K562 (cell line): Measurements from ENCODE around the gene SLC15A1. TPM values are rescaled to one million over a fixed set of nuclear protein-coding genes. Genes with fewer than 3 reads are reported as not detected.

Source experiments
- ATAC-seq: fragments of 200-7000 bp; cut with Tn5 transposase; 3 replicates; pipeline ENCODE4 v1.9.1; 2020; ENCODE audit warnings: moderate library complexity
- BruUV-seq: library from RNA; stranded (reverse); fragments of 400-500 nt; replicated peaks from 2 replicates; lab custom pipeline; 2021; lab: Mats Ljungman, UMichigan
- CTCF ChIA-PET: fragments of 300-600 bp; formaldehyde crosslinking; extraction: SDS; loops from one replicate; lab custom pipeline; 2021; ENCODE audit warnings: low intra/inter-chr PET ratio; lab: Yijun Ruan, JAX
- POLR2A ChIA-PET: fragments of 300-600, 350-650 bp; sonication (Branson Sonifier 250); formaldehyde crosslinking; extraction: SDS; loops from one replicate; lab custom pipeline; 2021; ENCODE audit warnings: antibody characterized with exemption, inconsistent platforms; lab: Yijun Ruan, JAX
- DNase-seq, 4 experiments: peaks; one replicate each; pipeline versions ENCODE4 v3.0.0 to v3.0.0-alpha.2; 2011 to 2018; ENCODE audit warnings: low spot score in 3 of 4, mixed read lengths in 3 of 4; ENCODE audit errors: extremely low read depth in 1 of 4
- FAIRE-seq: peaks from 2 replicates; lab custom pipeline; 2011; peaks lifted over from hg19 to GRCh38; lab: Jason Lieb, UNC
- H2AFZ ChIP-seq: 2 replicates; pipeline ENCODE4 v1.6.0; 2011; ENCODE audit warnings: low read depth, low read length, control low read depth, inconsistent platforms
- H3K27ac ChIP-seq: fragments of 200-600 bp; 3 replicates; pipeline ENCODE4 v1.8.0; 2011; ENCODE audit warnings: low read depth, mild to moderate bottlenecking, control low read depth, inconsistent platforms, low read length, moderate library complexity, mixed read lengths; ENCODE audit errors: extremely low read depth
- H3K27me3 ChIP-seq, 2 experiments: fragments of 300-600 bp in 1 of 2; 2 replicates in 1 of 2; 3 replicates in 1 of 2; pipeline versions ENCODE4 v1.6.0 to v1.8.0; 2011; ENCODE audit warnings: inconsistent platforms in 2 of 2, low read length in 2 of 2, mild to moderate bottlenecking in 1 of 2, mixed read lengths in 1 of 2, moderate library complexity in 1 of 2; ENCODE audit not compliant: control insufficient read depth in 2 of 2, insufficient read depth in 2 of 2
- H3K36me3 ChIP-seq: fragments of 300-600 bp; 3 replicates; pipeline ENCODE4 v1.8.0; 2011; ENCODE audit warnings: mild to moderate bottlenecking, low read length, inconsistent platforms; ENCODE audit not compliant: control insufficient read depth, insufficient read depth
- H3K4me1 ChIP-seq, 2 experiments: fragments of 200-600 bp in 1 of 2; replicated peaks in 1 of 2; 2 replicates in 1 of 2; 3 replicates in 1 of 2; pipeline versions ENCODE4 v1.5.1 to v1.8.0; 2011; ENCODE audit warnings: inconsistent platforms in 2 of 2, low read length in 2 of 2, mild to moderate bottlenecking in 1 of 2, mixed read lengths in 1 of 2, moderate library complexity in 1 of 2; ENCODE audit not compliant: control insufficient read depth in 2 of 2, insufficient read depth in 2 of 2
- H3K4me2 ChIP-seq: 2 replicates; pipeline ENCODE4 v1.6.1; 2011; ENCODE audit warnings: low read length, control low read depth, inconsistent platforms, mixed read lengths; ENCODE audit not compliant: insufficient read depth
- H3K4me3 ChIP-seq: fragments of 200-600 bp; sonication (generic), shearing (Covaris generic); 2 replicates; pipeline ENCODE4 v1.5.1; 2016; ENCODE audit warnings: control low read depth, inconsistent platforms
- H3K79me2 ChIP-seq: fragments of 200-600 bp; 3 replicates; pipeline ENCODE4 v1.8.0; 2011; ENCODE audit warnings: low read length, inconsistent platforms; ENCODE audit not compliant: control insufficient read depth, insufficient read depth
- H3K9ac ChIP-seq, 2 experiments: 2 replicates each; pipeline versions ENCODE4 v1.6.0 to v1.6.1; 2011; ENCODE audit warnings: low read depth in 2 of 2, low read length in 2 of 2, control low read depth in 1 of 2, inconsistent platforms in 1 of 2, mild to moderate bottlenecking in 1 of 2, mixed read lengths in 1 of 2; ENCODE audit not compliant: insufficient read depth in 1 of 2
- H3K9me1 ChIP-seq: one replicate; pipeline ENCODE4 v1.6.0; 2011; ENCODE audit warnings: inconsistent platforms, mild to moderate bottlenecking, low read length, moderate library complexity; ENCODE audit not compliant: control insufficient read depth, insufficient read depth
- H3K9me3 ChIP-seq: replicated peaks from 2 replicates; pipeline ENCODE4 v1.5.1; 2011; ENCODE audit warnings: low read depth, low read length, inconsistent platforms; ENCODE audit not compliant: control insufficient read depth, insufficient read depth
- H4K20me1 ChIP-seq: replicated peaks from 2 replicates; pipeline ENCODE4 v1.6.1; 2011; ENCODE audit warnings: low read length, inconsistent platforms, mixed read lengths; ENCODE audit not compliant: control insufficient read depth, insufficient read depth
- CEBPB ChIP-seq: fragments of 450-650 bp; IDR thresholded peaks from 2 replicates; pipeline ENCODE4 v1.6.1; 2016; ENCODE audit warnings: missing genetic modification characterization, missing compliant biosample characterization
- FOXP4 ChIP-seq: sonication (generic); formaldehyde crosslinking; IDR thresholded peaks from 2 replicates; pipeline ENCODE4 v1.8.0; 2022; ENCODE audit warnings: mild to moderate bottlenecking, missing genetic modification reagents, borderline replicate concordance
- GTF2A2 ChIP-seq: IDR thresholded peaks from 2 replicates; pipeline ENCODE4 v1.6.1; 2016; ENCODE audit warnings: mild to moderate bottlenecking, missing genetic modification characterization, missing compliant biosample characterization
- IRF1 ChIP-seq: sonication (generic); formaldehyde crosslinking; IDR thresholded peaks from 2 replicates; pipeline ENCODE4 v1.8.0; 2022; ENCODE audit warnings: missing genetic modification reagents, mild to moderate bottlenecking, borderline replicate concordance
- KHSRP ChIP-seq: fragments of 450-650 bp; IDR thresholded peaks from 2 replicates; pipeline ENCODE4 v1.6.1; 2017
- NRF1 ChIP-seq, 2 experiments: fragments of 450-650 bp; IDR thresholded peaks in 1 of 2; conservative IDR thresholded peaks in 1 of 2; 2 replicates each; pipeline ENCODE4 v1.6.1; 2014; ENCODE audit warnings: mild to moderate bottlenecking in 2 of 2
- PHF20 ChIP-seq: fragments of 450-650 bp; IDR thresholded peaks from 2 replicates; pipeline ENCODE4 v1.6.1; 2018; ENCODE audit not compliant: partially characterized antibody
- PHF8 ChIP-seq: fragments of 200-600 bp; sonication (generic); IDR thresholded peaks from 2 replicates; pipeline ENCODE4 v1.6.1; 2012; ENCODE audit warnings: mixed run types, mild to moderate bottlenecking, inconsistent platforms, low read length, moderate library complexity, borderline replicate concordance
- PML ChIP-seq: IDR thresholded peaks from 2 replicates; pipeline ENCODE4 v1.6.1; 2012; ENCODE audit warnings: low read length, inconsistent platforms
- RAD21 ChIP-seq, 2 experiments: fragments of 250-450 bp in 1 of 2; fragments of 450-650 bp in 1 of 2; sonication (Bioruptor Pico) in 1 of 2; formaldehyde crosslinking in 1 of 2; IDR thresholded peaks in 1 of 2; conservative IDR thresholded peaks in 1 of 2; 2 replicates each; pipeline versions ENCODE4 v1.4.0 to v1.8.0; 2020 to 2022; ENCODE audit warnings: mild to moderate bottlenecking in 2 of 2, moderate library complexity in 1 of 2
- TCF15 ChIP-seq: fragments of 250-450 bp; sonication (Bioruptor Pico); IDR thresholded peaks from 2 replicates; pipeline ENCODE4 v1.8.0; 2022; ENCODE audit warnings: moderate library complexity, mild to moderate bottlenecking, inconsistent platforms
- YBX1 ChIP-seq: fragments of 450-650 bp; IDR thresholded peaks from 2 replicates; pipeline ENCODE4 v1.7.1; 2016; ENCODE audit warnings: mild to moderate bottlenecking
- ZNF444 ChIP-seq: fragments of 250-450 bp; sonication (Bioruptor Pico); IDR thresholded peaks from 2 replicates; pipeline ENCODE4 v1.4.0; 2020; ENCODE audit warnings: mild to moderate bottlenecking, moderate library complexity
- whole genome bisulfite sequencing: fragments of 100-300 bp; shearing (Covaris generic); methylation state at CpG from one replicate; pipeline ENCODE4 v1.1.6; 2016; ENCODE audit warnings: low coverage, mixed read lengths; ENCODE audit not compliant: insufficient coverage; ENCODE audit errors: missing lambda C conversion rate; 5-methylcytosine and 5-hydroxymethylcytosine counted together
- in situ Hi-C: fragments of 300-500 bp; cut with MboI; formaldehyde crosslinking; loops from 4 replicates; pipeline ENCODE4 v1.15.0; 2018; ENCODE audit warnings: inconsistent platforms, mixed read lengths
- intact Hi-C: fragments of 100-400 bp; cut with micrococcal nuclease; formaldehyde crosslinking; loops from 2 replicates; pipeline ENCODE4 v1.14.2; 2022
- polyA plus RNA-seq, 8 experiments: library from polyadenylated mRNA; depleted of rRNA in 4 of 8; stranded (reverse) in 5 of 8; unstranded in 3 of 8; fragments of >200 nt; fragmentation: Nextera tagmentation in 2 of 8; fragmentation: Illumina TruSeq in 1 of 8; extraction: Ambion mirVana in 2 of 8; extraction: Trizol in 1 of 8; gene quantifications; 2 replicates each; pipeline versions ENCODE4 v1.2.1 to v1.2.3, GENCODE V29; 2011 to 2014; ENCODE audit warnings: inconsistent platforms in 1 of 8, missing spikeins in 1 of 8
- total RNA-seq, 7 experiments: library from RNA; depleted of rRNA in 6 of 7; stranded (reverse); fragments of >200 nt in 6 of 7; fragmentation: Illumina TruSeq in 2 of 7; extraction: Trizol in 2 of 7; gene quantifications; 2 replicates each; pipeline versions ENCODE4 v1.2.1 to v1.2.3, GENCODE V29; 2011 to 2021; ENCODE audit warnings: low replicate concordance in 1 of 7

The SLC15A1 gene
- total and polyA plus RNA-seq, 9 of the 15 experiments (the other 6 are each of a cell fraction or from before 2014, with no cell fraction given): not detected

- 4% methylated on average over 4 of the region's 8 CpGs for WGBS
- ChIA-PET CTCF (no interaction called here), POLR2A (no interaction called here)
- Histone ChIP-seq H3K27ac (no peak overlapping the region), H4K20me1 (no peaks in the 10 kb centered on the region), H3K9ac (no peak overlapping the region), H3K9me1 (no peaks in the 10 kb centered on the region), H3K9me3 (no peaks in the 10 kb centered on the region), H3K4me2 (no peak overlapping the region), H3K4me1 (no peaks in the 10 kb centered on the region), H3K27me3 (peaks cover 10 to 62% of the 10 kb centered on the region in 2 experiments; a peak in 4 of 5 replicates), H3K4me3 (no peak overlapping the region), H3K79me2 (no peaks in the 10 kb centered on the region), H3K36me3 (no peaks in the 10 kb centered on the region), H2AFZ (no peak overlapping the region)
- in situ Hi-C loops (no loop called here), intact Hi-C loops (no loop called here)
- BruUV-seq: no TSS peak
- no peak for FAIRE-seq
- ATAC-seq: no peak
- TF ChIP-seq ZNF444 (CRISPR knock-in tag) (no peak), YBX1 (no peak), PML (no peak), KHSRP (no peak)
- DNase-seq: no peak
Observed at GRCh38 chr13:98784666-98785065, 32.2 kb upstream of the SLC15A1 start.

- no peaks in the 10 kb centered on the region for H3K4me1 ChIP-seq
- no peak for TF ChIP-seq GTF2A2 (tag)
- TF ChIP-seq KHSRP: no peak
- TF ChIP-seq TCF15: no peak
- TF ChIP-seq FOXP4 (CRISPR knock-in tag): no peak
- no peak for TF ChIP-seq CEBPB
- TF ChIP-seq IRF1 (CRISPR knock-in tag): no peak
- TF ChIP-seq PHF20: no peak
- no peak for TF ChIP-seq NRF1 (conservative IDR thresholded peaks at IDR 0.05 in 1 of 2, IDR thresholded peaks at IDR 0.05 in 1 of 2)
- TF ChIP-seq PHF8: no peak
- no peak for TF ChIP-seq RAD21 (CRISPR knock-in tag; conservative IDR thresholded peaks at IDR 0.05 in 1 of 2, IDR thresholded peaks at IDR 0.05 in 1 of 2)
Observed at GRCh38 chr13:98783856-98784478, 31.5 kb upstream of the SLC15A1 start.

More at GRCh38 chr13:98783856-98784478, 31.5 kb upstream of the SLC15A1 start:
- no TSS peak for BruUV-seq
- no peaks in the 10 kb centered on the region for H4K20me1 ChIP-seq
- no peak for FAIRE-seq
- H3K79me2 ChIP-seq: no peaks in the 10 kb centered on the region
- intact Hi-C loops: no loop called here
- H3K27ac ChIP-seq: no peak overlapping the region
- no peaks in the 10 kb centered on the region for H3K36me3 ChIP-seq
- no peak overlapping the region for H3K4me3 ChIP-seq
- ATAC-seq: no peak
- 5% methylated on average over 12 of the region's 12 CpGs for WGBS
- in situ Hi-C loops: no loop called here
- H3K9ac ChIP-seq: peak overlapping the region in 1 of 2 experiments; percentile 17; a peak in 1 of 4 replicates
- no peak overlapping the region for H3K4me2 ChIP-seq
- no peaks in the 10 kb centered on the region for H3K9me1 ChIP-seq
- no peaks in the 10 kb centered on the region for H3K9me3 ChIP-seq
- no peak for DNase-seq
- ChIA-PET POLR2A (no interaction called here), CTCF (no interaction called here)
- H3K27me3 ChIP-seq: peaks cover 10 to 62% of the 10 kb centered on the region in 2 experiments; a peak in 4 of 5 replicates
- H2AFZ ChIP-seq: no peak overlapping the region
